22Rv1 (cell line): ENCODE results near the gene MFSD2A.

ENCODE experiments used
- H3K27ac ChIP-seq: fragments of 450-650 bp; 2 replicates; pipeline ENCODE4 v1.5.1; 2017
- CTCF ChIP-seq: fragments of 450-650 bp; IDR thresholded peaks from 2 replicates; pipeline ENCODE4 v1.5.1; 2017; ENCODE audit warnings: mild to moderate bottlenecking
- ZFX ChIP-seq: fragments of 450-650 bp; IDR thresholded peaks from 2 replicates; pipeline ENCODE4 v1.6.1; 2017; ENCODE audit warnings: antibody characterized with exemption, borderline replicate concordance

MFSD2A gene

GRCh38 chr1:39970274-39970673, 15.3 kb downstream of the MFSD2A start:
- H3K27ac ChIP-seq, result no peak overlapping the region
- TF ChIP-seq ZFX (no peak), CTCF (no peak)

GRCh38 chr1:39971138-39971537, 16.2 kb downstream of the MFSD2A start:
- H3K27ac ChIP-seq, result no peak overlapping the region
- TF ChIP-seq ZFX, result no peak
- no peak for TF ChIP-seq CTCF

GRCh38 chr1:39973503-39974135, 18.7 kb downstream of the MFSD2A start:
- no peak overlapping the region for H3K27ac ChIP-seq
- TF ChIP-seq CTCF (peak; percentile 94), ZFX (no peak)

- TF ChIP-seq ZFX, result no peak
- no peak overlapping the region for H3K27ac ChIP-seq
These were observed 21.8 kb downstream of the MFSD2A start for GRCh38 chr1:39976732-39977131.

GRCh38 chr1:39977202-39977601, 22.3 kb downstream of the MFSD2A start:
- TF ChIP-seq CTCF, result no peak
- TF ChIP-seq ZFX, result no peak
- H3K27ac ChIP-seq, result no peak overlapping the region

GRCh38 chr1:39979654-39980053, 24.7 kb downstream of the MFSD2A start:
- no peak for TF ChIP-seq ZFX
- TF ChIP-seq CTCF, result no peak
- H3K27ac ChIP-seq, result no peak overlapping the region

- no peak overlapping the region for H3K27ac ChIP-seq
- no peak for TF ChIP-seq CTCF
- TF ChIP-seq ZFX, result no peak
These were observed 25.8 kb downstream of the MFSD2A start for GRCh38 chr1:39980555-39981313.

- TF ChIP-seq CTCF, result no peak
- TF ChIP-seq ZFX, result no peak
- H3K27ac ChIP-seq, result no peak overlapping the region
These were observed 26.4 kb downstream of the MFSD2A start for GRCh38 chr1:39981385-39981784.
